PC-3 (cell line): ENCODE data around the gene NOTO. TPM values are rescaled to one million over a fixed set of nuclear protein-coding genes. Genes with fewer than 3 reads are reported as not detected.

ENCODE experiments used
- ATAC-seq: fragments of 200-7000 bp; cut with Tn5 transposase; 2 replicates; pipeline ENCODE4 v1.9.1; 2020; ENCODE audit warnings: mild to moderate bottlenecking, moderate library complexity
- BruUV-seq: library from RNA; stranded (reverse); fragments of 400-500 nt; replicated peaks from 2 replicates; lab custom pipeline; 2021; lab: Mats Ljungman, UMichigan
- CTCF ChIA-PET: fragments of 300-600 bp; sonication (Branson Sonifier 250); formaldehyde crosslinking; loops from one replicate; lab custom pipeline; 2022; ENCODE audit warnings: antibody characterized with exemption; lab: Charles Lee
- POLR2A ChIA-PET: fragments of 300-600 bp; sonication (Branson Sonifier 250); formaldehyde crosslinking; loops from one replicate; lab custom pipeline; 2022; ENCODE audit warnings: antibody characterized with exemption; ENCODE audit not compliant: unreplicated experiment; lab: Charles Lee
- DNase-seq: peaks from one replicate; pipeline ENCODE4 v3.0.0-alpha.2; 2015
- H2AFZ ChIP-seq: fragments of 300-600 bp; sonication (generic); 2 replicates; pipeline ENCODE4 v1.6.0; 2016; ENCODE audit warnings: antibody characterized with exemption, low read length
- H3F3A ChIP-seq: fragments of 300-600 bp; sonication (generic); one replicate; pipeline ENCODE4 v1.6.0; 2017; ENCODE audit warnings: antibody characterized with exemption, low read length, control low read depth, mild to moderate bottlenecking; ENCODE audit not compliant: unreplicated experiment
- H3K27ac ChIP-seq: fragments of 300-600 bp; sonication (generic); 2 replicates; pipeline ENCODE4 v1.5.1; 2016; ENCODE audit warnings: mild to moderate bottlenecking, low read length
- H3K27me3 ChIP-seq: fragments of 300-600 bp; sonication (generic); 2 replicates; pipeline ENCODE4 v1.6.1; 2016; ENCODE audit warnings: low read length, mixed read lengths
- H3K36me3 ChIP-seq: fragments of 300-600 bp; sonication (generic); 2 replicates; pipeline ENCODE4 v1.6.1; 2016; ENCODE audit warnings: low read depth, mixed run types, low read length, mixed read lengths
- H3K4me1 ChIP-seq: fragments of 300-600 bp; sonication (generic); 2 replicates; pipeline ENCODE4 v1.5.1; 2016; ENCODE audit warnings: low read length; ENCODE audit not compliant: insufficient read depth
- H3K4me2 ChIP-seq: fragments of 300-600 bp; sonication (generic); 2 replicates; pipeline ENCODE4 v1.6.0; 2016; ENCODE audit warnings: low read length
- H3K4me3 ChIP-seq: fragments of 300-600 bp; sonication (generic); 2 replicates; pipeline ENCODE4 v1.5.1; 2016; ENCODE audit warnings: mild to moderate bottlenecking, low read length, mixed read lengths
- H3K79me2 ChIP-seq: fragments of 300-600 bp; sonication (generic); 2 replicates; pipeline ENCODE4 v1.6.1; 2017; ENCODE audit warnings: low read length, mixed read lengths
- H3K9ac ChIP-seq: fragments of 300-600 bp; sonication (generic); 2 replicates; pipeline ENCODE4 v1.6.0; 2016; ENCODE audit warnings: mild to moderate bottlenecking, low read length
- H3K9me2 ChIP-seq: fragments of 300-600 bp; sonication (generic); replicated peaks from 2 replicates; pipeline ENCODE4 v1.6.1; 2016; ENCODE audit warnings: mixed run types, low read length, mixed read lengths
- H3K9me3 ChIP-seq: fragments of 300-600 bp; sonication (generic); 2 replicates; pipeline ENCODE4 v1.6.1; 2016; ENCODE audit warnings: low read length, mixed read lengths
- H4K20me1 ChIP-seq: fragments of 300-600 bp; sonication (generic); 2 replicates; pipeline ENCODE4 v1.6.1; 2016; ENCODE audit warnings: low read length, mixed read lengths
- CTCF ChIP-seq: fragments of 300-600 bp; sonication (generic); conservative IDR thresholded peaks from 2 replicates; pipeline ENCODE4 v1.5.1; 2017; ENCODE audit warnings: antibody characterized with exemption, low read depth, mild to moderate bottlenecking, low read length
- EZH2 ChIP-seq: fragments of 300-600 bp; sonication (generic); IDR thresholded peaks from one replicate; pipeline ENCODE4 v1.6.1; 2017; ENCODE audit warnings: antibody characterized with exemption, mild to moderate bottlenecking, low read length; ENCODE audit not compliant: unreplicated experiment
- EZH2phosphoT487 ChIP-seq: fragments of 300-600 bp; sonication (generic); IDR thresholded peaks from 2 replicates; pipeline ENCODE4 v1.6.1; 2018; ENCODE audit warnings: mild to moderate bottlenecking, antibody characterized with exemption, low read length, borderline replicate concordance
- intact Hi-C: fragments of 100-400 bp; cut with micrococcal nuclease; formaldehyde crosslinking; loops from 2 replicates; pipeline ENCODE4 v1.9.0; 2023
- total RNA-seq: library from RNA; depleted of rRNA; stranded (reverse); fragments of >200 nt; gene quantifications from 2 replicates; pipeline ENCODE4 v1.2.3, GENCODE V29; 2014

NOTO gene
- total RNA-seq, 1 experiment from 2014 or later: 0.07 TPM

- intact Hi-C loops: no loop called here
- no peak for DNase-seq
- ChIA-PET CTCF (no interaction called here), POLR2A (no interaction called here)
- no peak overlapping the region for H2AFZ ChIP-seq
- H3K4me2 ChIP-seq: no peak overlapping the region
- H3K9ac ChIP-seq: no peak overlapping the region
- peaks cover 27% of the 10 kb centered on the region for H3K36me3 ChIP-seq
- H3F3A ChIP-seq: no peaks in the 10 kb centered on the region
- H3K27me3 ChIP-seq: no peaks in the 10 kb centered on the region
- TF ChIP-seq CTCF (no peak), EZH2 (no peak), EZH2phosphoT487 (no peak)
- no peaks in the 10 kb centered on the region for H3K4me1 ChIP-seq
- no peaks in the 10 kb centered on the region for H3K9me2 ChIP-seq
- BruUV-seq: no TSS peak
- no peak for ATAC-seq
- no peak overlapping the region for H3K4me3 ChIP-seq
- H4K20me1 ChIP-seq: 0 out of 2 replicates have a peak, but pooled peaks cover 2% of the 10 kb centered on the region
- no peaks in the 10 kb centered on the region for H3K79me2 ChIP-seq
- no peaks in the 10 kb centered on the region for H3K9me3 ChIP-seq
- H3K27ac ChIP-seq: no peak overlapping the region
These were observed 52.1 kb downstream of the NOTO start for GRCh38 chr2:73254343-73255006.

- Histone ChIP-seq H3K27ac (no peak overlapping the region), H3K36me3 (peaks cover 20% of the 10 kb centered on the region), H2AFZ (no peak overlapping the region), H3K4me2 (no peak overlapping the region), H3K9ac (no peak overlapping the region), H3K4me3 (no peak overlapping the region), H3F3A (no peaks in the 10 kb centered on the region), H3K27me3 (no peaks in the 10 kb centered on the region), H3K9me3 (no peaks in the 10 kb centered on the region), H4K20me1 (no peaks in the 10 kb centered on the region), H3K4me1 (no peaks in the 10 kb centered on the region), H3K79me2 (no peaks in the 10 kb centered on the region), H3K9me2 (no peaks in the 10 kb centered on the region)
- DNase-seq (no peak), ATAC-seq (peak; percentile 16; the same call in 1 of the 2 replicates)
- no TSS peak for BruUV-seq
- ChIA-PET CTCF (no interaction called here), POLR2A (no interaction called here)
- intact Hi-C loops: no loop called here
- TF ChIP-seq EZH2phosphoT487 (no peak), CTCF (no peak), EZH2 (no peak)
These were observed 52.8 kb downstream of the NOTO start for GRCh38 chr2:73255007-73255644.
